Activated B cell treated with CpG ODN at 0.5 μM for 24 hours (primary cell): ENCODE results near the gene XIRP2. TPM values are rescaled to one million over a fixed set of nuclear protein-coding genes. Genes with fewer than 3 reads are reported as not detected.

Source experiments
- ATAC-seq: fragments of 200-7000 bp; cut with Tn5 transposase; one replicate; pipeline ENCODE4 v1.10.0; 2021; ENCODE audit warnings: low read depth, mild to moderate bottlenecking, moderate library complexity
- CTCF ChIA-PET: fragments of 350-600 bp; sonication (Branson Sonifier 250); formaldehyde crosslinking; loops from one replicate; lab custom pipeline; 2021; ENCODE audit warnings: antibody characterized with exemption; lab: Charles Lee
- POLR2A ChIA-PET: fragments of 350-600 bp; sonication (Branson Sonifier 250); formaldehyde crosslinking; loops from one replicate; lab custom pipeline; 2021; ENCODE audit warnings: antibody characterized with exemption; lab: Charles Lee
- DNase-seq: peaks from one replicate; pipeline ENCODE4 v3.0.0; 2022
- H3K27ac Mint-ChIP-seq: one replicate; pipeline ENCODE4 v1.8.0; 2020; ENCODE audit warnings: mixed read lengths
- H3K27me3 Mint-ChIP-seq: one replicate; pipeline ENCODE4 v1.8.0; 2021; ENCODE audit warnings: mixed read lengths
- H3K36me3 Mint-ChIP-seq: one replicate; pipeline ENCODE4 v1.8.0; 2021; ENCODE audit warnings: low read depth, mixed read lengths
- H3K4me1 Mint-ChIP-seq: one replicate; pipeline ENCODE4 v1.8.0; 2021; ENCODE audit warnings: mixed read lengths
- H3K4me3 Mint-ChIP-seq: one replicate; pipeline ENCODE4 v1.8.0; 2020; ENCODE audit warnings: mild to moderate bottlenecking, mixed read lengths
- H3K9me3 Mint-ChIP-seq: one replicate; pipeline ENCODE4 v1.8.0; 2020; ENCODE audit warnings: mixed read lengths
- CTCF ChIP-seq: fragments of 200-600 bp; IDR thresholded peaks from one replicate; pipeline ENCODE4 v1.8.0; 2022; ENCODE audit warnings: antibody characterized with exemption, mild to moderate bottlenecking
- intact Hi-C: fragments of 100-400 bp; cut with micrococcal nuclease; formaldehyde crosslinking; loops from one replicate; pipeline ENCODE4 v1.15.1; 2024
- total RNA-seq: library from RNA; stranded (reverse); gene quantifications from 2 replicates; pipeline ENCODE4 v1.2.3, GENCODE V29; 2022

The XIRP2 gene
- not detected in 2 replicates for total RNA-seq

- no peaks in the 10 kb centered on the region for H3K36me3 Mint-ChIP-seq
- ChIA-PET POLR2A (no interaction called here), CTCF (no interaction called here)
- no peak within 1 kb of the TSS for H3K4me3 Mint-ChIP-seq
- H3K4me1 Mint-ChIP-seq, result no peaks in the 10 kb centered on the region
- H3K9me3 Mint-ChIP-seq, result no peaks in the 10 kb centered on the region
- no peaks in the 10 kb centered on the region for H3K27me3 Mint-ChIP-seq
- intact Hi-C loops, result no loop called here
- no peak within 1 kb of the TSS for H3K27ac Mint-ChIP-seq
- TF ChIP-seq CTCF, result no peak
- no peak for ATAC-seq
- DNase-seq, result no peak
These were observed at the start of gene XIRP2 for GRCh38 chr2:166888180-166888579. TSS of gene XIRP2 (plus strand) at chr2:166888480. CDS start at chr2:166903483, 15,003 bp downstream.

GRCh38 chr2:166841152-166841551, 47.1 kb upstream of the XIRP2 start:
- no peak for TF ChIP-seq CTCF
- ATAC-seq (no peak), DNase-seq (no peak)
- no peak overlapping the region for H3K27ac Mint-ChIP-seq
- H3K4me3 Mint-ChIP-seq, result no peak overlapping the region
- H3K27me3 Mint-ChIP-seq, result no peaks in the 10 kb centered on the region
- ChIA-PET CTCF (no interaction called here), POLR2A (no interaction called here)
- no peaks in the 10 kb centered on the region for H3K36me3 Mint-ChIP-seq
- H3K9me3 Mint-ChIP-seq, result no peaks in the 10 kb centered on the region
- intact Hi-C loops, result no loop called here
- no peaks in the 10 kb centered on the region for H3K4me1 Mint-ChIP-seq

GRCh38 chr2:166841679-166842078, 46.6 kb upstream of the XIRP2 start:
- ATAC-seq (no peak), DNase-seq (no peak)
- H3K4me1 Mint-ChIP-seq, result no peaks in the 10 kb centered on the region
- no peaks in the 10 kb centered on the region for H3K27me3 Mint-ChIP-seq
- H3K36me3 Mint-ChIP-seq, result no peaks in the 10 kb centered on the region
- no peak overlapping the region for H3K4me3 Mint-ChIP-seq
- ChIA-PET CTCF (no interaction called here), POLR2A (no interaction called here)
- no peak for TF ChIP-seq CTCF
- intact Hi-C loops, result no loop called here
- H3K27ac Mint-ChIP-seq, result no peak overlapping the region
- H3K9me3 Mint-ChIP-seq, result no peaks in the 10 kb centered on the region

- H3K27ac Mint-ChIP-seq, result no peak overlapping the region
- no peaks in the 10 kb centered on the region for H3K36me3 Mint-ChIP-seq
- intact Hi-C loops, result no loop called here
- H3K4me3 Mint-ChIP-seq, result no peak overlapping the region
- ATAC-seq (no peak), DNase-seq (no peak)
- peaks cover 9% of the 10 kb centered on the region for H3K9me3 Mint-ChIP-seq
- CTCF ChIA-PET, result no interaction called here
- H3K27me3 Mint-ChIP-seq, result no peaks in the 10 kb centered on the region
- TF ChIP-seq CTCF, result no peak
- no peaks in the 10 kb centered on the region for H3K4me1 Mint-ChIP-seq
- POLR2A ChIA-PET, result no interaction called here
These were observed 44.2 kb upstream of the XIRP2 start for GRCh38 chr2:166844111-166844510.

GRCh38 chr2:166862468-166863132, 25.7 kb upstream of the XIRP2 start:
- no peaks in the 10 kb centered on the region for H3K36me3 Mint-ChIP-seq
- no peaks in the 10 kb centered on the region for H3K4me1 Mint-ChIP-seq
- ChIA-PET CTCF (no interaction called here), POLR2A (no interaction called here)
- no peaks in the 10 kb centered on the region for H3K27me3 Mint-ChIP-seq
- ATAC-seq, result no peak
- no peak overlapping the region for H3K27ac Mint-ChIP-seq
- H3K9me3 Mint-ChIP-seq, result no peaks in the 10 kb centered on the region
- no peak for DNase-seq
- H3K4me3 Mint-ChIP-seq, result no peak overlapping the region
- intact Hi-C loops, result no loop called here
- no peak for TF ChIP-seq CTCF
